OCI-LY3 (cell line): ENCODE measurements around the gene RUNX2.
A peak's percentile ranks its signal among the peaks of the same experiment; 100 is the strongest.

Experiments
- H2AFZ ChIP-seq: fragments of 200-600, 300-600 bp; shearing (Covaris generic); 2 replicates; pipeline ENCODE4 v1.6.0; 2014; ENCODE audit warnings: antibody characterized with exemption, low read depth, low read length
- H3K27ac ChIP-seq: fragments of 200-600, 300-600 bp; sonication (generic); 2 replicates; pipeline ENCODE4 v1.5.1; 2014; ENCODE audit warnings: mild to moderate bottlenecking, low read length, moderate library complexity, mixed read lengths
- H3K27me3 ChIP-seq: fragments of 200-600, 300-600 bp; sonication (generic); 2 replicates; pipeline ENCODE4 v1.6.1; 2014; ENCODE audit warnings: low read depth, low read length, mixed read lengths
- H3K36me3 ChIP-seq: fragments of 200-600, 300-600 bp; sonication (generic); replicated peaks from 2 replicates; pipeline ENCODE3; 2014; ENCODE audit warnings: low read depth, low read length, mixed read lengths
- H3K4me1 ChIP-seq: fragments of 300-600, 200-600 bp; sonication (generic); 2 replicates; pipeline ENCODE4 v1.6.1; 2014; ENCODE audit warnings: low read length, mixed read lengths
- H3K4me2 ChIP-seq: fragments of 200-600, 300-600 bp; sonication (generic); 2 replicates; pipeline ENCODE4 v1.6.1; 2014; ENCODE audit warnings: low read length, mixed read lengths
- H3K4me3 ChIP-seq: fragments of 300-600, 200-600 bp; sonication (generic); 2 replicates; pipeline ENCODE4 v1.5.1; 2014; ENCODE audit warnings: antibody characterized with exemption, mild to moderate bottlenecking, low read length, moderate library complexity
- H3K79me2 ChIP-seq: fragments of 300-600, 200-600 bp; shearing (Covaris generic); 2 replicates; pipeline ENCODE4 v1.6.1; 2014; ENCODE audit warnings: mild to moderate bottlenecking, low read length, mixed read lengths
- H3K9ac ChIP-seq: fragments of 300-600, 200-600 bp; shearing (Covaris generic); 2 replicates; pipeline ENCODE4 v1.6.0; 2014; ENCODE audit warnings: mild to moderate bottlenecking, low read length, moderate library complexity
- H3K9me3 ChIP-seq: fragments of 200-600, 300-600 bp; shearing (Covaris generic); 2 replicates; pipeline ENCODE4 v1.6.1; 2014; ENCODE audit warnings: low read length, mixed read lengths; ENCODE audit not compliant: insufficient read depth
- H4K20me1 ChIP-seq: fragments of 200-600, 300-600 bp; sonication (generic); 2 replicates; pipeline ENCODE4 v1.6.1; 2016; ENCODE audit warnings: low read length, mixed read lengths; ENCODE audit not compliant: insufficient read depth
- EZH2phosphoT487 ChIP-seq: fragments of 200-600 bp; shearing (Covaris generic); IDR thresholded peaks from 2 replicates; pipeline ENCODE4 v1.6.1; 2018; ENCODE audit warnings: antibody characterized with exemption, mixed run types, low read depth
- TF ChIP-seq, protein P1 (sequence below): fragments of 200-600, 300-600 bp; sonication (generic); IDR thresholded peaks from 2 replicates; pipeline ENCODE4 v1.5.1; 2014; ENCODE audit warnings: antibody characterized with exemption, low read length, low read depth

RUNX2 gene

DNA sequence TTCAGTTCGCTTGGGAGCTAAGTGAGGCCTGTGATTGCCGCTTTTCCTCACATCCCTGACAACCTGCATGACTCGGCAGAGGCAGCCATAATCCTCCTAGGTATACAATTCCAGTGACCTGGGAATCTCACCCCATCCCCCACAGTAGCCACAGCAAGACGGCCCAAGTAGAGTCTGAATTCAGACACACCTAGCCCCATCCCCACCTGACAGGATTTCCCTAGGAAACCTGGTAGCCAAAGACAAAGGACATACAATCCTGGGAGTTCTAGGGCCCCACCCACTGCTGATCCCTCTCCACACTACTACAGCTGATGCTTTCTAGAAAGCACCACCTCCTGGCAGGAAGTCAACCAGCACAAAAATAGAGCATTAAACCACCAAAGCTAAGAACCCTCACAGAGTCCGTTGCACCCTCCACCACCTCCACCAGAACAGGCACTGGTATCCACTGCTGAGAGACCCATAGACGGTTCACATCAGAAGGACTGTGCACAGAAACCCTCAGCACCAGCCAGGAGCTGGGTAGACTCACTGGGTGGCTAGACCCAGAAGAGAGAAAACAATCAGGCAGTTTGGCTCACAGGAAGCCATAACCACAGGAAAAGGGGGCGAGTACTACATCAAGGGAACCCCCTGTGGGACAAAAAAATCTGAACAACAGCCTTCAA, 17.9 kb upstream of the RUNX2 start:
- Histone ChIP-seq H3K4me2 (no peak overlapping the region), H3K79me2 (no peaks in the 10 kb centered on the region), H3K9ac (no peak overlapping the region), H2AFZ (no peak overlapping the region), H3K27ac (no peak overlapping the region), H4K20me1 (no peaks in the 10 kb centered on the region), H3K36me3 (no peaks in the 10 kb centered on the region), H3K9me3 (no peaks in the 10 kb centered on the region), H3K27me3 (no peaks in the 10 kb centered on the region), H3K4me1 (no peaks in the 10 kb centered on the region), H3K4me3 (no peak overlapping the region)
- no peak for TF ChIP-seq EZH2phosphoT487
- TF ChIP-seq, protein P1, sequence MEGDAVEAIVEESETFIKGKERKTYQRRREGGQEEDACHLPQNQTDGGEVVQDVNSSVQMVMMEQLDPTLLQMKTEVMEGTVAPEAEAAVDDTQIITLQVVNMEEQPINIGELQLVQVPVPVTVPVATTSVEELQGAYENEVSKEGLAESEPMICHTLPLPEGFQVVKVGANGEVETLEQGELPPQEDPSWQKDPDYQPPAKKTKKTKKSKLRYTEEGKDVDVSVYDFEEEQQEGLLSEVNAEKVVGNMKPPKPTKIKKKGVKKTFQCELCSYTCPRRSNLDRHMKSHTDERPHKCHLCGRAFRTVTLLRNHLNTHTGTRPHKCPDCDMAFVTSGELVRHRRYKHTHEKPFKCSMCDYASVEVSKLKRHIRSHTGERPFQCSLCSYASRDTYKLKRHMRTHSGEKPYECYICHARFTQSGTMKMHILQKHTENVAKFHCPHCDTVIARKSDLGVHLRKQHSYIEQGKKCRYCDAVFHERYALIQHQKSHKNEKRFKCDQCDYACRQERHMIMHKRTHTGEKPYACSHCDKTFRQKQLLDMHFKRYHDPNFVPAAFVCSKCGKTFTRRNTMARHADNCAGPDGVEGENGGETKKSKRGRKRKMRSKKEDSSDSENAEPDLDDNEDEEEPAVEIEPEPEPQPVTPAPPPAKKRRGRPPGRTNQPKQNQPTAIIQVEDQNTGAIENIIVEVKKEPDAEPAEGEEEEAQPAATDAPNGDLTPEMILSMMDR: no peak

DNA sequence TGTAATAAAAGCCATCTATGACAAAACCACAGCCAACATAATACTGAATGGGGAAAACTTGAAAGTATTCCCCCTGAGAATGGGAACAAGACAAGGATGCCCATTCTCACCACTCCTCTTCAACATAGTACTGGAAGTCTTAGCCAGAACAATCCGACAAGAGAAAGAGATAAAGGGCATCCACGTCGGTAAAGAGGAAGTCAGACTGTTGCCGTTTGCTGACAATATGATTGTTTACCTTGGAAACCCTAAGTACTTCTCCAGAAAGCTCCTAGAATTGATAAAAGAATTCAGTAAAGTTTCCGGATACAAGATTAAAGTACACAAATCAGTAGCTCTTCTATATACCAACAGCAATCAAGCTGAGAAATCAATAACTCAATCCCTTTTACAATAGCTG, 14.0 kb upstream of the RUNX2 start:
- Histone ChIP-seq H2AFZ (no peak overlapping the region), H3K27ac (no peak overlapping the region)

GRCh38 chr6:45320349-45320748, 7.8 kb upstream of the RUNX2 start:
- H3K79me2 ChIP-seq: no peaks in the 10 kb centered on the region
- no peaks in the 10 kb centered on the region for H3K36me3 ChIP-seq
- no peak overlapping the region for H3K27ac ChIP-seq
- no peak overlapping the region for H3K9ac ChIP-seq
- no peaks in the 10 kb centered on the region for H3K27me3 ChIP-seq
- H3K4me3 ChIP-seq: no peak overlapping the region
- H3K4me2 ChIP-seq: no peak overlapping the region
- no peak for TF ChIP-seq EZH2phosphoT487
- TF ChIP-seq, protein P1: no peak
- no peaks in the 10 kb centered on the region for H3K9me3 ChIP-seq
- H4K20me1 ChIP-seq: no peaks in the 10 kb centered on the region
- H2AFZ ChIP-seq: no peak overlapping the region
- peaks cover 6% of the 10 kb centered on the region for H3K4me1 ChIP-seq

More for the DNA sequence above, 14.0 kb upstream of the RUNX2 start:
- no peak overlapping the region for H3K9ac ChIP-seq
- H3K9me3 ChIP-seq: no peaks in the 10 kb centered on the region
- H3K36me3 ChIP-seq: no peaks in the 10 kb centered on the region
- no peak overlapping the region for H3K4me3 ChIP-seq
- H3K4me2 ChIP-seq: no peak overlapping the region
- no peaks in the 10 kb centered on the region for H3K27me3 ChIP-seq
- no peaks in the 10 kb centered on the region for H3K4me1 ChIP-seq
- no peaks in the 10 kb centered on the region for H3K79me2 ChIP-seq
- no peaks in the 10 kb centered on the region for H4K20me1 ChIP-seq
- TF ChIP-seq, protein P1: no peak
- no peak for TF ChIP-seq EZH2phosphoT487

- Histone ChIP-seq H3K4me2 (0 out of 2 replicates have a peak overlapping the region, but pooled peaks have one; percentile 2), H4K20me1 (no peaks in the 10 kb centered on the region), H3K36me3 (no peaks in the 10 kb centered on the region), H3K27me3 (no peaks in the 10 kb centered on the region), H3K9me3 (no peaks in the 10 kb centered on the region), H3K4me1 (peaks cover 6% of the 10 kb centered on the region), H2AFZ (no peak overlapping the region), H3K9ac (no peak overlapping the region), H3K27ac (no peak overlapping the region), H3K4me3 (no peak overlapping the region), H3K79me2 (no peaks in the 10 kb centered on the region)
- TF ChIP-seq, protein P1: no peak
- TF ChIP-seq EZH2phosphoT487: no peak
Measured at GRCh38 chr6:45323656-45324224, 4.4 kb upstream of the RUNX2 start.
